HepG2 (cell line): Measurements from ENCODE around the gene SDK1. TPM values are rescaled to one million over a fixed set of nuclear protein-coding genes. Genes with fewer than 3 reads are reported as not detected.

Experiments
- CCDC6 ChIP-seq: sonication (generic); formaldehyde crosslinking; IDR thresholded peaks from 2 replicates; pipeline ENCODE4 v1.8.1; 2022; ENCODE audit warnings: mild to moderate bottlenecking, missing genetic modification reagents, moderate library complexity
- ELF4 ChIP-seq: sonication (generic); formaldehyde crosslinking; IDR thresholded peaks from 2 replicates; pipeline ENCODE4 v1.5.0; 2020; ENCODE audit warnings: missing genetic modification reagents, mild to moderate bottlenecking, moderate library complexity, borderline replicate concordance
- MAFK ChIP-seq, 2 experiments: IDR thresholded peaks in 1 of 2; conservative IDR thresholded peaks in 1 of 2; 2 replicates each; pipeline ENCODE4 v1.6.1; 2011; ENCODE audit warnings: improper control_type of control experiment in 2 of 2, low read length in 2 of 2
- NFRKB ChIP-seq: fragments of 450-650 bp; IDR thresholded peaks from 2 replicates; pipeline ENCODE4 v1.6.1; 2017
- NR3C1 ChIP-seq: sonication (generic); formaldehyde crosslinking; IDR thresholded peaks from 2 replicates; pipeline ENCODE4 v1.4.0; 2020; ENCODE audit warnings: missing genetic modification reagents
- TP53 ChIP-seq: sonication (generic); formaldehyde crosslinking; conservative IDR thresholded peaks from 2 replicates; pipeline ENCODE4 v1.4.0; 2020; ENCODE audit warnings: missing genetic modification reagents
- TRIM24 ChIP-seq: sonication (generic); formaldehyde crosslinking; IDR thresholded peaks from 2 replicates; pipeline ENCODE4 v1.8.0; 2022; ENCODE audit warnings: mild to moderate bottlenecking, missing genetic modification reagents
- XBP1 ChIP-seq: sonication (generic); formaldehyde crosslinking; IDR thresholded peaks from 2 replicates; pipeline ENCODE4 v1.5.0; 2020; ENCODE audit warnings: missing genetic modification reagents
- ZBTB1 ChIP-seq: sonication (generic); formaldehyde crosslinking; IDR thresholded peaks from 2 replicates; pipeline ENCODE4 v1.4.0; 2020; ENCODE audit warnings: missing genetic modification reagents, borderline replicate concordance
- ZFP36L1 ChIP-seq: sonication (generic); formaldehyde crosslinking; IDR thresholded peaks from 2 replicates; pipeline ENCODE4 v1.8.0; 2022; ENCODE audit warnings: mild to moderate bottlenecking, missing genetic modification reagents, moderate library complexity
- ZIK1 ChIP-seq: sonication (generic); formaldehyde crosslinking; IDR thresholded peaks from 2 replicates; pipeline ENCODE4 v1.5.0; 2020; ENCODE audit warnings: mild to moderate bottlenecking, low read depth, missing genetic modification reagents, borderline replicate concordance
- ZMAT5 ChIP-seq: sonication (generic); formaldehyde crosslinking; IDR thresholded peaks from 2 replicates; pipeline ENCODE4 v1.5.0; 2020; ENCODE audit warnings: mild to moderate bottlenecking, low read depth, missing genetic modification reagents, borderline replicate concordance
- ZNF101 ChIP-seq: sonication (generic); formaldehyde crosslinking; IDR thresholded peaks from 2 replicates; pipeline ENCODE4 v1.4.0; 2020; ENCODE audit warnings: mild to moderate bottlenecking, low read depth, missing genetic modification reagents, borderline replicate concordance
- ZNF124 ChIP-seq: sonication (generic); formaldehyde crosslinking; IDR thresholded peaks from 2 replicates; pipeline ENCODE4 v1.4.0; 2020; ENCODE audit warnings: missing genetic modification reagents
- ZNF362 ChIP-seq: sonication (generic); formaldehyde crosslinking; IDR thresholded peaks from 2 replicates; pipeline ENCODE4 v1.4.0; 2020; ENCODE audit warnings: missing genetic modification reagents, mild to moderate bottlenecking, borderline replicate concordance
- ZNF775 ChIP-seq: sonication (generic); formaldehyde crosslinking; IDR thresholded peaks from 2 replicates; pipeline ENCODE4 v1.4.0; 2020; ENCODE audit warnings: missing genetic modification reagents, mild to moderate bottlenecking, moderate library complexity, borderline replicate concordance
- ZNF841 ChIP-seq: sonication (generic); formaldehyde crosslinking; IDR thresholded peaks from 2 replicates; pipeline ENCODE4 v1.8.1; 2023; ENCODE audit warnings: missing genetic modification reagents, borderline replicate concordance
- polyA plus RNA-seq, 8 experiments: library from polyadenylated mRNA; depleted of rRNA in 3 of 8; stranded (reverse) in 7 of 8; unstranded in 1 of 8; fragments of >200 nt; fragmentation: Illumina TruSeq in 4 of 8; extraction: Trizol in 4 of 8; gene quantifications; 2 replicates each; pipeline versions ENCODE4 v1.2.1 to v1.2.3, GENCODE V29; 2011 to 2016; ENCODE audit warnings: low read depth in 4 of 8, missing spikeins in 1 of 8, mixed read lengths in 1 of 8; ENCODE audit not compliant: insufficient read depth in 1 of 8
- total RNA-seq, 5 experiments: library from RNA; depleted of rRNA; stranded (reverse); fragments of >200 nt; fragmentation: Illumina TruSeq; extraction: Trizol; gene quantifications; 2 replicates each; pipeline ENCODE4 v1.2.3, GENCODE V29; 2016; ENCODE audit warnings: low read depth in 1 of 5
- TF ChIP-seq, protein P1 (sequence below): sonication (generic); formaldehyde crosslinking; IDR thresholded peaks from 2 replicates; pipeline ENCODE4 v1.8.1; 2022; ENCODE audit warnings: low read depth, mild to moderate bottlenecking, missing genetic modification reagents
- TF ChIP-seq, protein P2 (sequence below): sonication (generic); formaldehyde crosslinking; IDR thresholded peaks from 2 replicates; pipeline ENCODE4 v1.5.0; 2020; ENCODE audit warnings: mild to moderate bottlenecking, missing genetic modification reagents, borderline replicate concordance

The SDK1 gene
- total and polyA plus RNA-seq, 2 of the 13 experiments (the other 11 are each of a cell fraction or from before 2014, with no cell fraction given): 0.35 to 2.4 TPM

DNA sequence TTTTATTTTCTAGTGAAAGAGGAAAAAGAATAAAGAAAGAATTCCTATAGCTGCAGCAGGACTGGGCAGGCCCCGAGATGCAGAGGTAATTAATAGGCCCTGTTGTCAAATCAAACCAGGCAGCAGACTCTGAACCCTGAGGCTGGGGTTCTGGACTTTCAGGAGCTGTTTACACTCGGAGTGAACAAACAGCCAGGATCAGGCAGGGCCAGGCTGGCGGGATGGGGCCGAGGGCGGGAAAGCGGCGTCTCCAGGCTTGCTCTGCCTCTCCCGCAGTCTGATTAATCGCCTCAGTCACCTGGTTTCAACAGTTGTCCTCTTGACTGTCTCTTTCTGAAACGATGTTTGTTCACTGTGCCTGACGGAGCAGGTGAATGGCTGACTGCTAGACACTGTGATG, 705.6 kb downstream of the SDK1 start (continued):
- TF ChIP-seq CCDC6: no peak
- TF ChIP-seq, protein P1, sequence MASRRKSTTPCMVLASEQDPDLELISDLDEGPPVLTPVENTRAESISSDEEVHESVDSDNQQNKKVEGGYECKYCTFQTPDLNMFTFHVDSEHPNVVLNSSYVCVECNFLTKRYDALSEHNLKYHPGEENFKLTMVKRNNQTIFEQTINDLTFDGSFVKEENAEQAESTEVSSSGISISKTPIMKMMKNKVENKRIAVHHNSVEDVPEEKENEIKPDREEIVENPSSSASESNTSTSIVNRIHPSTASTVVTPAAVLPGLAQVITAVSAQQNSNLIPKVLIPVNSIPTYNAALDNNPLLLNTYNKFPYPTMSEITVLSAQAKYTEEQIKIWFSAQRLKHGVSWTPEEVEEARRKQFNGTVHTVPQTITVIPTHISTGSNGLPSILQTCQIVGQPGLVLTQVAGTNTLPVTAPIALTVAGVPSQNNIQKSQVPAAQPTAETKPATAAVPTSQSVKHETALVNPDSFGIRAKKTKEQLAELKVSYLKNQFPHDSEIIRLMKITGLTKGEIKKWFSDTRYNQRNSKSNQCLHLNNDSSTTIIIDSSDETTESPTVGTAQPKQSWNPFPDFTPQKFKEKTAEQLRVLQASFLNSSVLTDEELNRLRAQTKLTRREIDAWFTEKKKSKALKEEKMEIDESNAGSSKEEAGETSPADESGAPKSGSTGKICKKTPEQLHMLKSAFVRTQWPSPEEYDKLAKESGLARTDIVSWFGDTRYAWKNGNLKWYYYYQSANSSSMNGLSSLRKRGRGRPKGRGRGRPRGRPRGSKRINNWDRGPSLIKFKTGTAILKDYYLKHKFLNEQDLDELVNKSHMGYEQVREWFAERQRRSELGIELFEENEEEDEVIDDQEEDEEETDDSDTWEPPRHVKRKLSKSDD (CRISPR knock-in tag): no peak
- no peak for TF ChIP-seq ZMAT5 (CRISPR knock-in tag)
- no peak for TF ChIP-seq ZNF775 (CRISPR knock-in tag)
- TF ChIP-seq NR3C1 (CRISPR knock-in tag): no peak
- no peak for TF ChIP-seq ZNF124 (CRISPR knock-in tag)
- TF ChIP-seq ELF4 (CRISPR knock-in tag): no peak
- TF ChIP-seq ZNF101 (CRISPR knock-in tag): no peak
- TF ChIP-seq ZNF362 (CRISPR knock-in tag): no peak
- TF ChIP-seq ZNF841 (CRISPR knock-in tag): no peak
- TF ChIP-seq ZFP36L1 (CRISPR knock-in tag): no peak
- TF ChIP-seq ZBTB1 (CRISPR knock-in tag): no peak
- no peak for TF ChIP-seq NFRKB
- no peak for TF ChIP-seq XBP1 (CRISPR knock-in tag)
- TF ChIP-seq TP53 (CRISPR knock-in tag): no peak
- TF ChIP-seq, protein P2, sequence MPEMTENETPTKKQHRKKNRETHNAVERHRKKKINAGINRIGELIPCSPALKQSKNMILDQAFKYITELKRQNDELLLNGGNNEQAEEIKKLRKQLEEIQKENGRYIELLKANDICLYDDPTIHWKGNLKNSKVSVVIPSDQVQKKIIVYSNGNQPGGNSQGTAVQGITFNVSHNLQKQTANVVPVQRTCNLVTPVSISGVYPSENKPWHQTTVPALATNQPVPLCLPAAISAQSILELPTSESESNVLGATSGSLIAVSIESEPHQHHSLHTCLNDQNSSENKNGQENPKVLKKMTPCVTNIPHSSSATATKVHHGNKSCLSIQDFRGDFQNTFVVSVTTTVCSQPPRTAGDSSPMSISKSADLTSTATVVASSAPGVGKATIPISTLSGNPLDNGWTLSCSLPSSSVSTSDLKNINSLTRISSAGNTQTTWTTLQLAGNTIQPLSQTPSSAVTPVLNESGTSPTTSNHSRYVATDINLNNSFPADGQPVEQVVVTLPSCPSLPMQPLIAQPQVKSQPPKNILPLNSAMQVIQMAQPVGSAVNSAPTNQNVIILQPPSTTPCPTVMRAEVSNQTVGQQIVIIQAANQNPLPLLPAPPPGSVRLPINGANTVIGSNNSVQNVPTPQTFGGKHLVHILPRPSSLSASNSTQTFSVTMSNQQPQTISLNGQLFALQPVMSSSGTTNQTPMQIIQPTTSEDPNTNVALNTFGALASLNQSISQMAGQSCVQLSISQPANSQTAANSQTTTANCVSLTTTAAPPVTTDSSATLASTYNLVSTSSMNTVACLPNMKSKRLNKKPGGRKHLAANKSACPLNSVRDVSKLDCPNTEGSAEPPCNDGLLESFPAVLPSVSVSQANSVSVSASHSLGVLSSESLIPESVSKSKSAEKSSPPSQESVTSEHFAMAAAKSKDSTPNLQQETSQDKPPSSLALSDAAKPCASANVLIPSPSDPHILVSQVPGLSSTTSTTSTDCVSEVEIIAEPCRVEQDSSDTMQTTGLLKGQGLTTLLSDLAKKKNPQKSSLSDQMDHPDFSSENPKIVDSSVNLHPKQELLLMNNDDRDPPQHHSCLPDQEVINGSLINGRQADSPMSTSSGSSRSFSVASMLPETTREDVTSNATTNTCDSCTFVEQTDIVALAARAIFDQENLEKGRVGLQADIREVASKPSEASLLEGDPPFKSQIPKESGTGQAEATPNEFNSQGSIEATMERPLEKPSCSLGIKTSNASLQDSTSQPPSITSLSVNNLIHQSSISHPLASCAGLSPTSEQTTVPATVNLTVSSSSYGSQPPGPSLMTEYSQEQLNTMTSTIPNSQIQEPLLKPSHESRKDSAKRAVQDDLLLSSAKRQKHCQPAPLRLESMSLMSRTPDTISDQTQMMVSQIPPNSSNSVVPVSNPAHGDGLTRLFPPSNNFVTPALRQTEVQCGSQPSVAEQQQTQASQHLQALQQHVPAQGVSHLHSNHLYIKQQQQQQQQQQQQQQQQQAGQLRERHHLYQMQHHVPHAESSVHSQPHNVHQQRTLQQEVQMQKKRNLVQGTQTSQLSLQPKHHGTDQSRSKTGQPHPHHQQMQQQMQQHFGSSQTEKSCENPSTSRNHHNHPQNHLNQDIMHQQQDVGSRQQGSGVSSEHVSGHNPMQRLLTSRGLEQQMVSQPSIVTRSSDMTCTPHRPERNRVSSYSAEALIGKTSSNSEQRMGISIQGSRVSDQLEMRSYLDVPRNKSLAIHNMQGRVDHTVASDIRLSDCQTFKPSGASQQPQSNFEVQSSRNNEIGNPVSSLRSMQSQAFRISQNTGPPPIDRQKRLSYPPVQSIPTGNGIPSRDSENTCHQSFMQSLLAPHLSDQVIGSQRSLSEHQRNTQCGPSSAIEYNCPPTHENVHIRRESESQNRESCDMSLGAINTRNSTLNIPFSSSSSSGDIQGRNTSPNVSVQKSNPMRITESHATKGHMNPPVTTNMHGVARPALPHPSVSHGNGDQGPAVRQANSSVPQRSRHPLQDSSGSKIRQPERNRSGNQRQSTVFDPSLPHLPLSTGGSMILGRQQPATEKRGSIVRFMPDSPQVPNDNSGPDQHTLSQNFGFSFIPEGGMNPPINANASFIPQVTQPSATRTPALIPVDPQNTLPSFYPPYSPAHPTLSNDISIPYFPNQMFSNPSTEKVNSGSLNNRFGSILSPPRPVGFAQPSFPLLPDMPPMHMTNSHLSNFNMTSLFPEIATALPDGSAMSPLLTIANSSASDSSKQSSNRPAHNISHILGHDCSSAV (CRISPR knock-in tag): no peak
- no peak for TF ChIP-seq ZIK1
- TF ChIP-seq MAFK (conservative IDR thresholded peaks at IDR 0.05 in 1 of 2, IDR thresholded peaks at IDR 0.05 in 1 of 2; ENCODE audit: low read length in 2 of 2): no peak
- no peak for TF ChIP-seq TRIM24 (CRISPR knock-in tag)
